ENCODE results near the gene CNTN5.

DNA sequence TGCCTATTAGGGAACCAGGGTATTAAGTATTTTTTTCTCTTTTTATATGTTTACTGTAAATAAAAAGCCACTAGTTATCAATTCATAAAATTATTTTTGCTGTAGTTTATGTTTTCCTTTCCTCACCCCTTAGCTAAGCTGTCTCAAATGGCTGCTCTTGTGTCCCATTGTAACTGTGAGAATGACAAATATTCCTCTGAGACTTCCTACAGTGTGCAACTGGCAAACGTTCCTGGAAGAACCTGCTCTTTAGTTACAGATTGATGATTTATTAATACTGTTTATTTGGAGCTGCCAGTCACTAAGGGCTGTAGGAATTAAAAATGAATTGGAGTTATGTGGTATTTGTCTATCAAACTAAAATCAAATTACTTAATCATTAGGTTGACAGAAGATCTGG lies 990.9 kb downstream of the CNTN5 start:
- TF ChIP-seq, protein P1, sequence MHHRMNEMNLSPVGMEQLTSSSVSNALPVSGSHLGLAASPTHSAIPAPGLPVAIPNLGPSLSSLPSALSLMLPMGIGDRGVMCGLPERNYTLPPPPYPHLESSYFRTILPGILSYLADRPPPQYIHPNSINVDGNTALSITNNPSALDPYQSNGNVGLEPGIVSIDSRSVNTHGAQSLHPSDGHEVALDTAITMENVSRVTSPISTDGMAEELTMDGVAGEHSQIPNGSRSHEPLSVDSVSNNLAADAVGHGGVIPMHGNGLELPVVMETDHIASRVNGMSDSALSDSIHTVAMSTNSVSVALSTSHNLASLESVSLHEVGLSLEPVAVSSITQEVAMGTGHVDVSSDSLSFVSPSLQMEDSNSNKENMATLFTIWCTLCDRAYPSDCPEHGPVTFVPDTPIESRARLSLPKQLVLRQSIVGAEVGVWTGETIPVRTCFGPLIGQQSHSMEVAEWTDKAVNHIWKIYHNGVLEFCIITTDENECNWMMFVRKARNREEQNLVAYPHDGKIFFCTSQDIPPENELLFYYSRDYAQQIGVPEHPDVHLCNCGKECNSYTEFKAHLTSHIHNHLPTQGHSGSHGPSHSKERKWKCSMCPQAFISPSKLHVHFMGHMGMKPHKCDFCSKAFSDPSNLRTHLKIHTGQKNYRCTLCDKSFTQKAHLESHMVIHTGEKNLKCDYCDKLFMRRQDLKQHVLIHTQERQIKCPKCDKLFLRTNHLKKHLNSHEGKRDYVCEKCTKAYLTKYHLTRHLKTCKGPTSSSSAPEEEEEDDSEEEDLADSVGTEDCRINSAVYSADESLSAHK (tag by site-specific recombination; IDR thresholded peaks at IDR 0.05), result no peak
- TF ChIP-seq BCL11A (tag by site-specific recombination; IDR thresholded peaks at IDR 0.05; ENCODE audit: low read depth), result no peak
- TF ChIP-seq, protein P2, sequence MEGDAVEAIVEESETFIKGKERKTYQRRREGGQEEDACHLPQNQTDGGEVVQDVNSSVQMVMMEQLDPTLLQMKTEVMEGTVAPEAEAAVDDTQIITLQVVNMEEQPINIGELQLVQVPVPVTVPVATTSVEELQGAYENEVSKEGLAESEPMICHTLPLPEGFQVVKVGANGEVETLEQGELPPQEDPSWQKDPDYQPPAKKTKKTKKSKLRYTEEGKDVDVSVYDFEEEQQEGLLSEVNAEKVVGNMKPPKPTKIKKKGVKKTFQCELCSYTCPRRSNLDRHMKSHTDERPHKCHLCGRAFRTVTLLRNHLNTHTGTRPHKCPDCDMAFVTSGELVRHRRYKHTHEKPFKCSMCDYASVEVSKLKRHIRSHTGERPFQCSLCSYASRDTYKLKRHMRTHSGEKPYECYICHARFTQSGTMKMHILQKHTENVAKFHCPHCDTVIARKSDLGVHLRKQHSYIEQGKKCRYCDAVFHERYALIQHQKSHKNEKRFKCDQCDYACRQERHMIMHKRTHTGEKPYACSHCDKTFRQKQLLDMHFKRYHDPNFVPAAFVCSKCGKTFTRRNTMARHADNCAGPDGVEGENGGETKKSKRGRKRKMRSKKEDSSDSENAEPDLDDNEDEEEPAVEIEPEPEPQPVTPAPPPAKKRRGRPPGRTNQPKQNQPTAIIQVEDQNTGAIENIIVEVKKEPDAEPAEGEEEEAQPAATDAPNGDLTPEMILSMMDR (tag by site-specific recombination; IDR thresholded peaks at IDR 0.05), result no peak
- no peak for TF ChIP-seq ZNF311 (tag by site-specific recombination; IDR thresholded peaks at IDR 0.05; ENCODE audit: borderline replicate concordance)
- TF ChIP-seq, protein P3, sequence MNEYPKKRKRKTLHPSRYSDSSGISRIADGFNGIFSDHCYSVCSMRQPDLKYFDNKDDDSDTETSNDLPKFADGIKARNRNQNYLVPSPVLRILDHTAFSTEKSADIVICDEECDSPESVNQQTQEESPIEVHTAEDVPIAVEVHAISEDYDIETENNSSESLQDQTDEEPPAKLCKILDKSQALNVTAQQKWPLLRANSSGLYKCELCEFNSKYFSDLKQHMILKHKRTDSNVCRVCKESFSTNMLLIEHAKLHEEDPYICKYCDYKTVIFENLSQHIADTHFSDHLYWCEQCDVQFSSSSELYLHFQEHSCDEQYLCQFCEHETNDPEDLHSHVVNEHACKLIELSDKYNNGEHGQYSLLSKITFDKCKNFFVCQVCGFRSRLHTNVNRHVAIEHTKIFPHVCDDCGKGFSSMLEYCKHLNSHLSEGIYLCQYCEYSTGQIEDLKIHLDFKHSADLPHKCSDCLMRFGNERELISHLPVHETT (tag by site-specific recombination; IDR thresholded peaks at IDR 0.05), result no peak

All from HEK293 (cell line).